GM18867 (cell line): ENCODE measurements around the gene CBFA2T3.
"Not testable (repeated sequence)": the region's sequence is repeated elsewhere in the genome, so short reads cannot be mapped to it uniquely, and the experiment has no call there.

Source experiments
- ATAC-seq: cut with Tn5 transposase; IDR thresholded peaks from one replicate; pipeline ENCODE4 v1.9.1; 2021; ENCODE audit warnings: mild to moderate bottlenecking, moderate library complexity; ENCODE audit not compliant: unreplicated experiment

Gene CBFA2T3

GRCh38 chr16:88925540-88925887 lies 51.5 kb downstream of the CBFA2T3 start:
- no peak for ATAC-seq

- ATAC-seq, result no peak
Measured at GRCh38 chr16:88924834-88925539, 52.0 kb downstream of the CBFA2T3 start.

- ATAC-seq, result no peak
Measured at GRCh38 chr16:88923926-88924833, 52.8 kb downstream of the CBFA2T3 start.

- no peak for ATAC-seq
Measured at GRCh38 chr16:88923450-88923849, 53.6 kb downstream of the CBFA2T3 start.

GRCh38 chr16:88922826-88923410 lies 54.1 kb downstream of the CBFA2T3 start:
- ATAC-seq, result no peak

GRCh38 chr16:88922114-88922825 lies 54.7 kb downstream of the CBFA2T3 start:
- ATAC-seq, result no peak

GRCh38 chr16:88921591-88921990 lies 55.4 kb downstream of the CBFA2T3 start:
- no peak for ATAC-seq

- no peak for ATAC-seq
Measured at GRCh38 chr16:88920618-88921590, 56.1 kb downstream of the CBFA2T3 start.

- ATAC-seq, result no peak
Measured at GRCh38 chr16:88919936-88920335, 57.1 kb downstream of the CBFA2T3 start.

- ATAC-seq, result not testable (repeated sequence)
Measured at GRCh38 chr16:88918896-88919295, 58.1 kb downstream of the CBFA2T3 start.

- ATAC-seq, result no peak
Measured at GRCh38 chr16:88917915-88918627, 58.9 kb downstream of the CBFA2T3 start.

GRCh38 chr16:88917146-88917914 lies 59.7 kb downstream of the CBFA2T3 start:
- no peak for ATAC-seq

- ATAC-seq, result no peak
Measured at GRCh38 chr16:88915639-88916327, 61.2 kb downstream of the CBFA2T3 start.

GRCh38 chr16:88914750-88915368 lies 62.1 kb downstream of the CBFA2T3 start:
- ATAC-seq, result no peak

- ATAC-seq, result no peak
Measured at GRCh38 chr16:88913870-88914269, 63.1 kb downstream of the CBFA2T3 start.

- ATAC-seq, result no peak
Measured at GRCh38 chr16:88913001-88913612, 63.9 kb downstream of the CBFA2T3 start.

GRCh38 chr16:88912556-88912955 lies 64.5 kb downstream of the CBFA2T3 start:
- no peak for ATAC-seq
